Measurements from ENCODE around the gene SLC6A20.

SLC6A20 gene, protein sequence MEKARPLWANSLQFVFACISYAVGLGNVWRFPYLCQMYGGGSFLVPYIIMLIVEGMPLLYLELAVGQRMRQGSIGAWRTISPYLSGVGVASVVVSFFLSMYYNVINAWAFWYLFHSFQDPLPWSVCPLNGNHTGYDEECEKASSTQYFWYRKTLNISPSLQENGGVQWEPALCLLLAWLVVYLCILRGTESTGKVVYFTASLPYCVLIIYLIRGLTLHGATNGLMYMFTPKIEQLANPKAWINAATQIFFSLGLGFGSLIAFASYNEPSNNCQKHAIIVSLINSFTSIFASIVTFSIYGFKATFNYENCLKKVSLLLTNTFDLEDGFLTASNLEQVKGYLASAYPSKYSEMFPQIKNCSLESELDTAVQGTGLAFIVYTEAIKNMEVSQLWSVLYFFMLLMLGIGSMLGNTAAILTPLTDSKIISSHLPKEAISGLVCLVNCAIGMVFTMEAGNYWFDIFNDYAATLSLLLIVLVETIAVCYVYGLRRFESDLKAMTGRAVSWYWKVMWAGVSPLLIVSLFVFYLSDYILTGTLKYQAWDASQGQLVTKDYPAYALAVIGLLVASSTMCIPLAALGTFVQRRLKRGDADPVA

DNA sequence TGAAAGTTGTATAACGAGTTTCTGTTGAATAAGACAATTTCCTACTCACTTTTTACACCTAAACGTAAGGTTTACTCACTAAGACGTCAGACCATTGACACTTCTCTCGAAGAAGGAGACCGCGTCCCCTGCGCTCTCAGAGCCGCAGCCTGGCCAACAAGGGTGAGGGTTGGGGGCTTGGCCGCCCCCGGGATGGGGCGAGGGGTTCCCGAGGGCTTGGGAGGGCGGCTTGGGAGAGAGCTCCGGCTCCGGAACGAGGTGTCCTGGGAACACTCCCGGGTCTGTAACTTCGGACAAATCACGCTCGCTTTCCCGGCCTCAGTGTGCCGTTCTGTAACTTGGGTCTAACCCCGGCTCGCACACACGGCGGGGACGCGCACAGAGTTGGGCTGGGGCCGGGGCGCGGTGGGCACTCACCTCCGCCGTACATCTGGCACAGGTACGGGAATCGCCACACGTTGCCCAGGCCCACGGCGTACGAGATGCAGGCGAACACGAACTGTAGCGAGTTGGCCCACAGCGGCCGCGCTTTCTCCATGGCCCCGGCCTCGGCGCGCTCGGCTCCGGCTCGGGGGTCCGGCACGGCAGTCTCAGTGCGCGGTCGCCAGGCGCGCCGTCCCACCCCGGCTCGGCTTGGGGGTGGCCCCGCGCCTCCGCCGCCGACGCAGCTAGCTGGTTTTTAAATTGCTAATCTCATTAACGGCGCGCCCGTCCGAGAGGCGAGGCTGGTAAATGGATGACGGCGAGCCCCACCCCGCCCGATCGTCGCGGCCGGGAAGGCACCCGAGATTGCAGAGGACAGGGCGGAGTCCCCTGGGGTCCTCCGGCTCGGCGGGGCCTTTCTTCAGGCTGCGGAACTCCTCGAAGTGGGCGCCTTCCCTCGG lies at the start of gene SLC6A20:
SLC6A20 (minus strand) TSS at position 655 of the 884 bp plus-strand sequence; CDS start at position 538, 117 bp downstream.
- no peak for DNase-seq (ENCODE audit: low read depth)

DNA sequence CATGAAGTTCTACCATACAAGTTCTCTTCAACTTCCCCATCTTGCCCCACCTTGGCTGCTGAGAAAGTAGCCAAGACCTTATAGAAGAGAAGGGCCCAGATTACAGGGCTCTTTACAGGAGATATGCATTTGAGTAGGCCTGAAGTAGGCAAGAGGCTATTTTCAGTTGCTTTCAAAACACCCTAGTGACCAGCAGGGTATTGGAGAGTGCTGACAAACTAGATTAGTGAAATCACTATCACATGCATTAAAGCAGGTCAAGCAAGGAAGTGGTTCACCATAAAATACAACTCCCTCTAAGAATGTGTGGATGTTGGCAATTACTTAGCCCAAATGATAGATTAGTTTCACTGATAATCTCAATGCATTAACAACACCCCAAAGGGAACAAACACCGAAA lies 48.3 kb upstream of the SLC6A20 start:
- no peak for DNase-seq (ENCODE audit: low read depth)

DNA sequence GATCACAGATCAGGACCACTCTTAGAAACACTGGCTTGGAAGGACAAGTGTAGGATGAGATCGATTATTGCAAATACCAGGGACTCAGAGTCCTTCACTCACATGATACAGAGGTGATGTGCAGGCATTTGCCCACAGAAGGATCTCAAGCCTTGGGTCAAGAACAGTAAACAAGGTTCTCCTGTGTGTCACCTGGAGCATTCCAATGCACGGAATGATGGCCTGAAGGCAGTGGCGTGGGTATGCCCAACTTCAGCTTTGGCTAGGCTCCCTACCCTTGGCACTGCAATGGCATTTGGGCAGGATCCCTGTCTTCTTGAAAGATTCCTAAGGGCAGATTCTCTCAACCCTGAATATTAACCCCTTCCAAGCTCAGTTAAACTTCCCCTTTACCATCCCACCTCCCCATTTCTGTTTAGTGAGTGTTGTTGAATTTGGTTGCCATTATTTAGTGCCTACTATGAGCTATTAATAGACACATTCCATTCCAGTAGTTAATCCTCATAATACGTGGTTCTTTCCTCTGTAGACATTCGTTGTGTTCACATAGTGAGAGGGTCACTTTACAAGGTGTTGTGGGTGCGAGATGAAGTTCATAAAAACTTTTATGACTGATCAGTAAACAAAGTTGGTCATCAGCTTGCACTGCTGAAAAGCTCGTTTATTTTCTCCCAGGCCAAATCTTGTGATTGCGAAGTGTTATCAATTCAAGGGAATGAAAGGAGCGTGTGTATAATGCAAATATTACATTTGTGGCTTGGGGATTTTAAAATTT lies 46.7 kb upstream of the SLC6A20 start:
- no peak for DNase-seq (ENCODE audit: low read depth)

DNA sequence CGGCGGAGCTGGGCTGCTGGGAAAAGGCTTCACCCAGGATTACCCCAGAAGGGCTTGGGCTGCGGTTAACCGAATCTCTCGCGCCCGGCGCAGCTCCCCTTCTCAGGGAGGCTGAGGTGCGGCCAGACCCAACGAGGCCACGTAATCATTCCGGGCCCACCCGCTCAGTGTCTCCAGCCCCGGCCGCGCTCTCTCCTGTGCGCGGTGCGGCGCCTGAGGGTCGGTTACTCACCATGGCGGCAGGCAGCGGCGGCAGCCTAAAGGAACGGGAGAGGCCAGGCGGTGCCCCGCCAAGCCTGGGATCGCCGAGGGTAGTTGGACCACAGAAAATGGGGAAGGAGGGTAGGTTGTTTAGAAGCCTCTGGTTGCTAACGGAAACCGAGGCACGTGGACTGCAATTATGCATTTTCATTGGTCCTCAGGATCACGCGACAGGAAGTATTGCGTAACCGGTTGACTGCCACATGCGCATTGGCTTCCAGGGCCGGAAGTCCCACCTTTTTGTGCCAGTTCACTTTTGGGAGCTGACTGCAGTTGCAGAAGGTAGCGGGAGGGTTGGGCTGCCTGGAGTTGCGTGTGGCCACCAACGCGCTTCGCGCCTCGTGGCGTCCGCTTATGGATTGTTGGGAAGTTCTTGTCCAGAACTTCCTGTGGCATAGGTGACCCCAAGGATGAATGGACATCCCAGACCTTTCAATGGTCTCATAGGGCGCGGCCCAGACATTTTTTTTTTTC lies 45.6 kb upstream of the SLC6A20 start, which contains the start of gene LZTFL1:
LZTFL1 (minus strand) TSS at position 363 of the 735 bp plus-strand sequence; CDS start at position 235, 128 bp downstream.
- DNase-seq (ENCODE audit: low read depth) = peak; percentile 97

DNA sequence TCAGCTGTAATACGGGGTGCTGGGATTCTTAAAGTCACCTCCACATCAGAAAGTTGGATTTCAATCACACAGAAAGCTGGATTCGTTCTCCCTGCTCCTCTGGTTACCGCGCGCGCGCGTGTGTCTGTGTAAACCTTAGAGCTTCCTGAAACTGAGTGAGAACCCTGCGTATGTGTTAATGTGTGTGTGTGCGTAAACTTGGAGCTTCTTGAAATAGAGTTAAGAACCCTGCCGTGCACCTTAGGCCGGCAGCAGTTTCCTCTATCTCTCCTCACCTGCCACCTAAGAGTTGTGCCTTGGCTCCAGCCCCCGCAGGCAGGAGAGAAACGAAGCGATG lies 45.1 kb upstream of the SLC6A20 start:
- DNase-seq (ENCODE audit: low read depth) = peak; percentile 38

DNA sequence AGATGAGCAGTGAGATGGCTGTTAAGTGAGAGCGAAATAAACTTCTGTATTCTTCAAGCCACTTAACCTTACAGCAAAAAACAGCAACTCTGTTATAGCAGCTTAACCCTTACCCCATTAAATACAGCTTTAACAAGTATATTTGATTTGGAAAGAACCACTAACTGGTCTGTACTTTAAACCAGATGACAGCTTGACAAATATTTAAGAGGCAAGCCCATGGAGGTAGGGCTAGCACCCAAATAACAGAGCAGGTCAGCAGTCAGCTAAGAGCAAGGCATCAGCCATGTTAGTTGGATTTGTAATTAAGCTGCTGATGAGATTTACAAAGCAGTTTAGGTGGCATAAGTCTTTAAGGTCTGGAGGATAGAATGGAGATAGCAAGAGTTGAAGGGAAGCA lies 42.1 kb upstream of the SLC6A20 start:
- DNase-seq (ENCODE audit: low read depth) = no peak

DNA sequence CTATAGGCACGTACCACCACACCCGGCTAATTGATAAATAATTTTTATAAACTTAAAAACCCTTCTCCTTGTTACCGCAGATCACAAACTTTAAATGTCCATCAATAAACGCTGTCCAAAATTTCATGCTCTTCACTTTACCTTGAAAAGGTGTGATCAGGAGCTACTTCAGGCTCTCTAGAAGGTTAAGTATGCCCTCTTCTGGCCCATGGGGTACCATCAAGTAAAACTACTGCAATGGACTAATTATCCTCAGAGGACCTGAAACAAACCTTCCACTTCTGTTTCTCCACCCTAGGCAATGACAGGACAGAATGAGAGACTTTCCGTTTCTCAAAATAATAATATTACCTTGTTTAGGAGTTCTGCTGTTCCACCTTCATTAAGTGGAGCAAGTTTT lies 36.4 kb upstream of the SLC6A20 start:
- DNase-seq (ENCODE audit: low read depth) = peak; percentile 26

DNA sequence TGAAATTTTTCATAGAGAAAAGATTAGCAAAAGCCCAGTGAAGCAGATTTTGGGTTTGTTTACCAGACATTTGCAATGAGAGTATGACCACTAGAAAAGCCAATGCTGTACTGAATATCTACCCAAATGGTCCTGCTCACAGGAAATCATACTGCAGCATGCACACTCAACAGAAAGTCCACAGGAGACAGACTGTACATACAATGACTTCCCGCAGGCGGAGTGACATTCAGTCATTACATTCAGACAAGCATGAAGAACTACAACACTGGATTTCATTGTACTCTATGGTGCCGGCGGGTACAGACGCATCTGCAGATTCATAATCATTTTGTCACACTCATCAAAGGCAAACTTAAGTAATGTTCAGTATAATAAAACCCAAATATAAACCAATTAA lies 33.8 kb upstream of the SLC6A20 start:
- no peak for DNase-seq (ENCODE audit: low read depth)

DNA sequence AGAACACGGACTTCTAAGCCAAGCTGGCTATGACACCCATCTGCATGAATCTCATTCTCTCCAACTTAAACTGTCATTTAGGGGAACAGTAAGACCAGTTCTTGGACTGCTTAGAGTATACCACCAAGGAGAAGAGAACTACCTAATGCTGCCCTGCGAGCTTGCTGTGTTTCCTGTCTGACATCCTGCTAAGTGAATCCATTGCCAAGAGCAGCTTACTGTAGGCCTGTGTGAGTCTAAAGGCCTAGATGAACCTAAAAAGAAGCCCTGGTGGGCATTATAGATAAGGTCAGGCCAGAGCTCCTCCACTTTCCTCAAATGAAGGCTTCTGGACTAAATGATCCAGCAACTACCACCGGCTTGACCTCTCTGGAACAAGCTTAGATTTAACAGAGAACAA lies 30.6 kb upstream of the SLC6A20 start:
- no peak for DNase-seq (ENCODE audit: low read depth)

DNA sequence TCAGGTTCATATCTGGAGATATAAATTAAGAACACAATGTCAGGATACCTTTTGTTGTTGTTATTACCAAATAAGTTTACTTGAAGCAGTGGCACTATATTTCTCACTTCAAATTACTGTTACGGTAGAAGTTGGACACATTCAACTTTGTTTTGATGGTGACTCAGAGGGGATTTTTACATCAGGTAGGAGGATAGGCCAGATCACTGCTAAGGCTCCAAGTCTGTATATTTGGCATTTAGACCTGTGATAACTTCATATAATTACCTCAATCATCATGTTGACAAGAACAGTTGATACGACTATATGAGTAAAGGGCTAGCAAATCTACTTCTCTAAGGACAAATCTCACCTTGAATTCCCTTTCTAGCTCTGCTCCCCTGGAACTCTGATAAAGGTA lies 30.0 kb upstream of the SLC6A20 start:
- DNase-seq (ENCODE audit: low read depth) = no peak

DNA sequence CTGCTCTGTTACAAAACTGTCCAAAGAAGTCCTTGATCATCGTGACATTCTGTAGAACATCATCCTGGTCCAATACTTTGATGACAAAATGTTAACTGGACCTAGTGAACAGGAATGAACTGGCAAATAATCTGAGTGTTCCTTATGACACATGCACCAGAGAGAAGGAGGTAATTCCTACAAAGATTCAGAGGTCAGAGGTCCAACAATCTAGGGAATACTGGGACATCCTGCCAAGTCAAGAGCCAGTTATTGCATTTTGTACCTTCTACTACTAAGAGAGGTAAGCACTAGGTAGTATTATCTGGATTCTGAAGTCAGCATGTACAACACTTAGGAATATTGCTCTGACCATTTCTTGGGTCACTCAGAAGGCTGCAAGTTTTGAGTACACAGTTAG lies 24.8 kb upstream of the SLC6A20 start:
- DNase-seq (ENCODE audit: low read depth) = no peak

DNA sequence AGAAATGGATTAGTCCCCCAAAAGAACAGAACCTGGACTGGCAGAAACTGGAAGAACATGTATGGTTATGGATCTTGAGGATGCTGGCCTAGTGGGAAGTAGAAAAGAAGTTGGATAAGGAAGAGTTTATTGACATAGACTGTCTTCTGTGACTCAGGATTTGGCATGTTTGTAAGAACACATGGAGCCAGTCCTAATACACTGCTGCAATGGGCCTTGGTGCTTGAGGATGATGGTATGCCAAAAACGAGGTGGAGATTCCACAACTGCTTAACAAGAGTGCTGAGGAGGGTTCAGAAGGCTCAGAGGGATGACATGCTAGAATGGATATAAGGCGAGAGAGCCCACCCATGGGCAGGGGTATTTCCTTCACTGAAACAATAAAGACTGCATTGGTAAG lies 23.2 kb upstream of the SLC6A20 start:
- DNase-seq (ENCODE audit: low read depth) = no peak

DNA sequence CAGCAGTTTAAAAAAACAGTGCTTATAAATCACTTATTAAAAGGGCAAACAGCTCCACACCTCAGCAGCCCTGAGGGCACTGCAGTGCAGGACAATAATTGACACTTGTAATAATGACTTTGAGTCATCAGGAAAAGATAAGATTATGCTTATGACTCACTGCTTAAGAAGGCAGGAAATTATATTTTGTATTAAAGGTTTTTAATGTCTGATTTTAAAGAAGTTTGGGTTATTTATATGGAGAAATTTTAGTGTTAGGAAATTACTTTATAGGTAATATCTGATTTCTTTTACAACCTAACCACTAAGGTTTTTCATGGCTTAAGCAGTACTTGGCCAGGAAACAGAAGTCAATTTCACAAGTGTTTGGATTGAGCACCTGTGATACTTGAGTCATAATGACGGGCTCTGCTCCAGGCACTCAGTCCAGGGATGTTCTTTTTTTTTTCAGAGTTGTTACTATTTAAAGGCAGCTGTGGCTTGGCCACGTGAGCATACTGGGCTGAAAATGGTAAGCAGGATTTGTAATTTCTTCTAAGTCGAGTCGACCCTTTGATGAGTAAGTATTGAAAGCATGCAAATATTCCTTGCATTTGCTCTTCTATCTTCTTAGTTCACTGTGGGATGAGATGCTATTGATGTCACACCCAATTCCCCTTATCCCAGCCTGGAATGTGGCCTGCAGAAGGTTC lies 21.6 kb upstream of the SLC6A20 start:
- peak; percentile 94 for DNase-seq (ENCODE audit: low read depth)

DNA sequence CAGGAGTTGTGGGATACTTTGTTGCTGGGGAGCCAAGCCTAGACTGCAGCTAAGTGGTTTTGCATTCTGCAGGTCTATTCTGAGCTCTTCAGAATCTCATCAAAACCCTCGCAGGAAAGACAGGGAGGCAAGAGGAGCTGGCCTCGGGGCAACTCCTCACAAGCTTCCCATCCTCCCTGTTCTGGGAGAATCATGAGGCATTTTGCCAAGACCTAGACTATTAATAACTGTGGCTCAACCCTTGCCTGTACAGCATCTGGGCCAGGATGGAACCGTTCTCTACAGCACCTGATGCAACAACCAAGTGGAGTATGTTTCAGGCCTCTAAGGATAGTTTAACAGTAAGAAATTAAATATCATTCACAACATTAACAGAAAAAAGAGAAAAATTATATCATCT lies 20.2 kb upstream of the SLC6A20 start:
- peak; percentile 47 for DNase-seq (ENCODE audit: low read depth)

DNA sequence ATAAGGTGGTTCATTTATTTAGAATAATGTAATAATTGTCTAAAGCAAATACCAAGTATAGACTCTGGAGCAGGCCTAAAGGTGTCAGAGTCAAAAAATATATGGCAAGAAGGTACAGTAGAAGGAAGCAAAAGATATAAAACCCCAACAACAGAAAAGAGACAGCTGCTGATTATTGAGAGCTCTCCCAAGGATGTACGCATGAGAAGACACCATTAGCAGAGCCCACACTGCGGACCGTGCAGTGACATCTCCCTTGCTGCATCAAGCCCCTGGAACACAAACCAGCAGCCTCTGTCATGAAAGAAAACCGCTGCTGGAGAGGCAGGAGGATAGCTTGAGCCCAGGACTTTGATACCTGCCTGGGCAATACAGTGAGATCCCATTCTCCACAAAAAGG lies 18.0 kb upstream of the SLC6A20 start:
- no peak for DNase-seq (ENCODE audit: low read depth)

DNA sequence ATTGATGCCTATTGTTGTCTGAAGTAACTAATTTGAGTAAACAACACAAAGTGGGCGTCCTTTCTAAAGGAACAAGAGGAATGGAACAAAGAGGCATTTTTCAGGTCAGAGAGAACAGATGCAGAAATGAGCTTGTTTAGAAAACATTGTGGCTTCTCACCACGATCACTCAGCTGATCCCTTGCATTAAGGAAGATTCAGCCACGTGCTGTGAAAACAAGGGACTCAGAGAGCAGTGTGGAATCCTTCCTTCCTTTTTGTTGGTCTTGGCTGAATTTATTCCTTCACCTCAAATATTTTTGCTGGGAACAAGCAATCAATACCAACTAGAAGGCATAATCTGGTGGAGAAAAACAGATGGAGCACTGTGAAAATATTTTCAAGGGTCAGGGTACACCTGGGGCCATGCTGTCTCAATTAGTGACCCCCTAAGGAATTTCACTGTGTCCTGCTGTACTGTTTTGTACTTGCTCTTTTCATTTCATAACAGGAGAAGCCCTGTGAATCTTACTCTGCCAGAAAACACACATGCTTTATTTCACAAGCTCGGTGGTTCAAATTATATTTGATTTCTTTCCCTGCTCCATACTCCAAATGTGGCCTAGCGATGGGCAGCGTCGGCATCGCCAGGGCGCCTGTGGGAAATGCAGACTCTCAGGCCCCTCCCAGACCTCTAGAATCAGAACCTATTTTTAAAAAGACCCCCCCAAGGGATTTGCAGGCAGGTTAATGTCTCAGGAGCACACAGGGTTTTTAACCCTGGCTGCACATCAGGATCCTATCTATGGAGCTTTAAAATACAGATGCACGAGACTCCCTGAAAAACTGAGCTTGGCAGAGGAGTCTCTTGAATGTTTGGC lies 11.6 kb upstream of the SLC6A20 start:
- no peak for DNase-seq (ENCODE audit: low read depth)

DNA sequence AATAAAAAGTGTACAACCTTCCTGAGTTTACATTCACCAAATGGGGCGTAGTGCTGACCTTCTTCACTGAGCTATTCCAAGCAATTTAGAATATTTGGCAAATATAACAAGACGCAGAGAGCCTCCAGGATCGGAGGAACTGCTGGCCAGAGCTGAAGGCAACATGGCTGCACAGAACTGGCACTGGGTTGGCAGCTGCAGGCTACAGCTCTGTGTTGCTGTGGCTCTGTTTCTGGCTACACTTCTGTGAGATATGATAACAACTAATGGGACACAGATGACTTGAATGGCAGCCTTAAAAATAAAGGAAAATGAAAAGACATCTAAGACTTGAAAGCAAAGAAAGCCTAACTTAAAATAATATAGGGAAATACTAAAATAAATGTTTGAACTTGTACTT lies 10.8 kb upstream of the SLC6A20 start:
- no peak for DNase-seq (ENCODE audit: low read depth)

DNA sequence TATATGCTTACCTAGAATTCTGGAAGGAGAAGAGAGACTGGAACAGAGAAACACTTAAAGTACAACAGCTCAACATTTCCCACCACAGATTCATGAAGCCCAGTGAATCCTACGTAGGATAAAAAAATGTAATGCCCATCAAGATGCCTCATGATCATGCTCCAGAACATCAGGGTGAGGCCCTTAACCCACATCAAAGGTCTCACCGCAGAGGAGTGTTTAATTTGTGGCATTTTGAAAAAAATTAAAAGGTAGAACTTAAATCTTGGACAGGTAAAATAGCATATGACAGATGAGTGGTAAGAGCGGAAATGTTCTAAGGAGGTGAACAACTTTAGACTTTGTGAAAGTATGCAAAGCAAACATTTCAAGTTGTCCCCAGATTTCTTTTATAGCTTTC lies 9.7 kb upstream of the SLC6A20 start:
- DNase-seq (ENCODE audit: low read depth) = no peak

DNA sequence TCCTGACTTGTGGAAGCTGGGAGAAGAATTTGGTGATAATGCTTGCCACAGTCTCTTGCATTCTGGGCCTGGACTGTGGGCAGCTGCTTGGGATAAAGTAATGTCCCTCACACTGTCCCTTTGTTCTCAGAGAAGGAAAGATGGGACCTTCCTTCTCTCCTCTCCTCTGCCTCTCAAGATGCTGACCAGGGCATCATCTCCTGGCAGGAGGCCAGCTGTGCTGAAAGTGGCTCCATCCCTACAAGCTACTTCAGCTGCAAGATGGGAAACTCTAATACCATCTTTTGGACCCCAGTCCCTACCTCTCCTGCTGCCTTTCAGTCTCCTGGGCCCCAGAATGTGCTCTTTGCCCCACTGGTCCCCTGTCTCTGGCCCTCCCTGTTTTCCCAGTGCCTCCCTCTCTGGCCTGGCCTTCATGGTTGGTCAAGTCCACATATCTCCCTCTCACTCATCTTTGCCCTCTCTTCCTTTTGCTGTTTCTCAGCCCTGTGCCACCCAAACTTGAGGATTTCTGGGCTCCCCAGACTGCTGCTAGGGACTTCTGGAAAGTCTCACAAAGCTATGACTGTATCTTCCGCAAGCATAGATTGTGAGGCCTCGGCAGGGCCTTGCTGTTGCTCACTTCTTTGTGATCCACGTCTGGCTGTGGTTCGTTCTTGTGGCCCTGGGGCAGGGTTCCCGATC lies 7.1 kb upstream of the SLC6A20 start:
- DNase-seq (ENCODE audit: low read depth) = no peak

Measured in ELR (cell line).